ENCODE measurements around the gene RPL13.

DNA sequence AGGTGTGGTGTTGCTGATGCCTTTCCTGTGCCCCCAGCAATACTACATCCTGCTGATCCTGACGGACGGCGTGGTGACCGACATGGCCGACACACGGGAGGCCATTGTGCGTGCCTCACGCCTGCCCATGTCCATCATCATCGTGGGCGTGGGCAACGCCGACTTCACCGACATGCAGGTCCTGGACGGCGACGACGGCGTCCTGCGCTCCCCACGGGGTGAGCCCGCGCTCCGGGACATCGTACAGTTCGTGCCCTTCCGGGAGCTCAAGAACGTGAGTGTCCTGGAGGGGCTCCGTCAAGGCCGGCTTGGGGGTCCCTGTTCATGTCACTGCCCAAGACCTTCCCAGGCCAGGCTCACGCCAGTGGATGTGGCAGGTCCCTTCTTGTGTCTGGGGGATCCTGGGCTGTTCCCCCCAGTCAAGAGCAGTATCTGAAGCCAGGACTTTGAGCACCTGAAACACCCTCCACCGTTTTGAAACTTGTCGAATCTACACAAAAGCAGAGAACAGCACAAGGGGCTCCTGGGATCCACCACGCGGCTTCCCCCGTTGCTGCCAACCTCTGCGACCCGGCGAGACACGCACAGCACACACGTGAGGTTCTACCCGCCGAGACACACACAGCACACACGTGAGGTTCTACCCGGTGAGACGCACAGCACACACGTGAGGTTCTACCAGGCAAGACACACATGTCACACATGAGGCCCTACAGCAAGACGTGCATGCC lies 35.0 kb downstream of the RPL13 start:
- TF ChIP-seq, protein P1, sequence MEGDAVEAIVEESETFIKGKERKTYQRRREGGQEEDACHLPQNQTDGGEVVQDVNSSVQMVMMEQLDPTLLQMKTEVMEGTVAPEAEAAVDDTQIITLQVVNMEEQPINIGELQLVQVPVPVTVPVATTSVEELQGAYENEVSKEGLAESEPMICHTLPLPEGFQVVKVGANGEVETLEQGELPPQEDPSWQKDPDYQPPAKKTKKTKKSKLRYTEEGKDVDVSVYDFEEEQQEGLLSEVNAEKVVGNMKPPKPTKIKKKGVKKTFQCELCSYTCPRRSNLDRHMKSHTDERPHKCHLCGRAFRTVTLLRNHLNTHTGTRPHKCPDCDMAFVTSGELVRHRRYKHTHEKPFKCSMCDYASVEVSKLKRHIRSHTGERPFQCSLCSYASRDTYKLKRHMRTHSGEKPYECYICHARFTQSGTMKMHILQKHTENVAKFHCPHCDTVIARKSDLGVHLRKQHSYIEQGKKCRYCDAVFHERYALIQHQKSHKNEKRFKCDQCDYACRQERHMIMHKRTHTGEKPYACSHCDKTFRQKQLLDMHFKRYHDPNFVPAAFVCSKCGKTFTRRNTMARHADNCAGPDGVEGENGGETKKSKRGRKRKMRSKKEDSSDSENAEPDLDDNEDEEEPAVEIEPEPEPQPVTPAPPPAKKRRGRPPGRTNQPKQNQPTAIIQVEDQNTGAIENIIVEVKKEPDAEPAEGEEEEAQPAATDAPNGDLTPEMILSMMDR (IDR thresholded peaks at IDR 0.05) = no peak
- no peak for TF ChIP-seq POLR2A (IDR thresholded peaks at IDR 0.05)

Measured in right lobe of liver (tissue), 4 donors.